Hepatocyte (in vitro differentiated cells): Measurements from ENCODE around the gene NSUN7. TPM values are rescaled to one million over a fixed set of nuclear protein-coding genes. Genes with fewer than 3 reads are reported as not detected.

Experiments
- DNase-seq: peaks from one replicate; pipeline ENCODE4 v3.0.0-alpha.2; 2016; ENCODE audit warnings: low spot score
- H2AFZ ChIP-seq: fragments of 200-600 bp; sonication (generic); 2 replicates; pipeline ENCODE4 v1.6.0; 2016; ENCODE audit warnings: antibody characterized with exemption, mild to moderate bottlenecking
- H3K27ac ChIP-seq: fragments of 200-600 bp; sonication (generic); 2 replicates; pipeline ENCODE4 v1.5.1; 2016; ENCODE audit warnings: mild to moderate bottlenecking
- H3K27me3 ChIP-seq: fragments of 200-600 bp; sonication (generic); 2 replicates; pipeline ENCODE4 v1.6.1; 2016
- H3K36me3 ChIP-seq: fragments of 200-600 bp; sonication (generic); replicated peaks from 2 replicates; pipeline ENCODE4 v1.5.1; 2016; ENCODE audit warnings: low read depth; ENCODE audit not compliant: insufficient read depth
- H3K4me1 ChIP-seq: fragments of 200-600 bp; sonication (generic); 2 replicates; pipeline ENCODE4 v1.5.1; 2016; ENCODE audit warnings: mild to moderate bottlenecking, moderate library complexity; ENCODE audit not compliant: insufficient read depth
- H3K4me2 ChIP-seq: fragments of 200-600 bp; sonication (generic); 2 replicates; pipeline ENCODE4 v1.6.0; 2016
- H3K4me3 ChIP-seq: fragments of 200-600 bp; sonication (generic); 2 replicates; pipeline ENCODE4 v1.5.1; 2016; ENCODE audit warnings: mild to moderate bottlenecking
- H3K79me2 ChIP-seq: fragments of 200-600 bp; sonication (generic); 2 replicates; pipeline ENCODE4 v1.6.0; 2017; ENCODE audit warnings: mild to moderate bottlenecking
- H3K9me2 ChIP-seq: fragments of 200-600 bp; sonication (generic); replicated peaks from 2 replicates; pipeline ENCODE4 v1.6.0; 2017; ENCODE audit warnings: mild to moderate bottlenecking; ENCODE audit not compliant: insufficient read depth
- H3K9me3 ChIP-seq: fragments of 200-600 bp; sonication (generic); 2 replicates; pipeline ENCODE4 v1.5.1; 2016; ENCODE audit warnings: low read depth, mild to moderate bottlenecking
- H4K20me1 ChIP-seq: fragments of 200-600 bp; sonication (generic); 2 replicates; pipeline ENCODE4 v1.6.0; 2016; ENCODE audit warnings: mild to moderate bottlenecking; ENCODE audit not compliant: insufficient read depth, poor library complexity, severe bottlenecking
- CTCF ChIP-seq: fragments of 200-600 bp; sonication (generic); IDR thresholded peaks from 2 replicates; pipeline ENCODE4 v1.5.1; 2016; ENCODE audit warnings: antibody characterized with exemption, mild to moderate bottlenecking; ENCODE audit not compliant: poor library complexity
- EZH2 ChIP-seq: fragments of 200-600 bp; sonication (generic); IDR thresholded peaks from 2 replicates; pipeline ENCODE4 v1.6.1; 2016; ENCODE audit warnings: antibody characterized with exemption, mild to moderate bottlenecking, borderline replicate concordance
- EZH2phosphoT487 ChIP-seq: fragments of 200-600 bp; sonication (generic); IDR thresholded peaks from one replicate; pipeline ENCODE4 v1.6.1; 2018; ENCODE audit warnings: antibody characterized with exemption, mild to moderate bottlenecking, low read depth, moderate library complexity; ENCODE audit not compliant: unreplicated experiment, severe bottlenecking
- WGBS: methylation state at CpG from one replicate; pipeline ENCODE4 v1.1.6; 2016; ENCODE audit warnings: low lambda C conversion rate; ENCODE audit errors: missing lambda C conversion rate; 5-methylcytosine and 5-hydroxymethylcytosine counted together
- polyA plus RNA-seq: library from polyadenylated mRNA; unstranded; fragments of >200 nt; fragmentation: Nextera tagmentation; extraction: Ambion mirVana; gene quantifications from 2 replicates; pipeline ENCODE4 v1.2.1, GENCODE V29; 2016
- total RNA-seq: library from RNA; depleted of rRNA; stranded (reverse); fragments of >200 nt; gene quantifications from 2 replicates; pipeline ENCODE4 v1.2.3, GENCODE V29; 2014

NSUN7 gene
- total and polyA plus RNA-seq, 2 experiments from 2014 or later: 4.6 to 8.0 TPM

GRCh38 chr4:40843696-40844095 is 93.9 kb downstream of the NSUN7 start:
- no peaks in the 10 kb centered on the region for H4K20me1 ChIP-seq
- no peak overlapping the region for H3K4me3 ChIP-seq
- no peaks in the 10 kb centered on the region for H3K9me2 ChIP-seq
- H3K27ac ChIP-seq: no peak overlapping the region
- no peak overlapping the region for H2AFZ ChIP-seq
- no peaks in the 10 kb centered on the region for H3K4me1 ChIP-seq
- H3K27me3 ChIP-seq: no peaks in the 10 kb centered on the region
- H3K4me2 ChIP-seq: no peak overlapping the region
- TF ChIP-seq EZH2: no peak
- no peak for TF ChIP-seq CTCF
- TF ChIP-seq EZH2phosphoT487: no peak
- no peak for DNase-seq
- H3K36me3 ChIP-seq: no peaks in the 10 kb centered on the region
- WGBS: 81% methylated on average over 1 of the region's 1 CpG
- no peaks in the 10 kb centered on the region for H3K9me3 ChIP-seq
- no peaks in the 10 kb centered on the region for H3K79me2 ChIP-seq

DNA sequence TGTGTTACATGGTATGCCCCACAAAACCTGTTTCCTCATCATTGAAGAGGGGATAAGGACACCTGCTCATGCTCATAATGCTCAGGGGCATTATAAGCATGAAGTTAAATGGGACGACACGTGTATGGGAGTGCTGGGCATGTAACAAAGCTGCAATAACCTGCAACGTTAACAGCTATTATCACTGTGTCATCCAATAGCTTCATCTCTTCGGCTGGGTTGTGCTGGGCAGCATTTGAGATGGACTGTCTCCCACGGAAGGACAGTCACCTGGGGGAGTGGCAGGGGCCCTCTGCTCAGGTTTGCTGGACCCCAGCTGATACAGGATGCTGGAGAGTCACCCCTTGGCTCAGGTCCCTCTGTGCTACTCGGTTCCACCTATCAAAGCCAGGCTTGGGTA is 94.5 kb downstream of the NSUN7 start:
- Histone ChIP-seq H3K79me2 (no peaks in the 10 kb centered on the region), H3K9me3 (no peaks in the 10 kb centered on the region), H3K4me2 (no peak overlapping the region), H3K27me3 (no peaks in the 10 kb centered on the region), H3K27ac (no peak overlapping the region), H4K20me1 (no peaks in the 10 kb centered on the region), H3K9me2 (no peaks in the 10 kb centered on the region), H3K4me3 (no peak overlapping the region), H3K36me3 (no peaks in the 10 kb centered on the region), H3K4me1 (no peaks in the 10 kb centered on the region), H2AFZ (no peak overlapping the region)
- 87% methylated on average over 6 of the region's 6 CpGs for WGBS
- no peak for DNase-seq
- TF ChIP-seq CTCF (no peak), EZH2 (no peak), EZH2phosphoT487 (no peak)

DNA sequence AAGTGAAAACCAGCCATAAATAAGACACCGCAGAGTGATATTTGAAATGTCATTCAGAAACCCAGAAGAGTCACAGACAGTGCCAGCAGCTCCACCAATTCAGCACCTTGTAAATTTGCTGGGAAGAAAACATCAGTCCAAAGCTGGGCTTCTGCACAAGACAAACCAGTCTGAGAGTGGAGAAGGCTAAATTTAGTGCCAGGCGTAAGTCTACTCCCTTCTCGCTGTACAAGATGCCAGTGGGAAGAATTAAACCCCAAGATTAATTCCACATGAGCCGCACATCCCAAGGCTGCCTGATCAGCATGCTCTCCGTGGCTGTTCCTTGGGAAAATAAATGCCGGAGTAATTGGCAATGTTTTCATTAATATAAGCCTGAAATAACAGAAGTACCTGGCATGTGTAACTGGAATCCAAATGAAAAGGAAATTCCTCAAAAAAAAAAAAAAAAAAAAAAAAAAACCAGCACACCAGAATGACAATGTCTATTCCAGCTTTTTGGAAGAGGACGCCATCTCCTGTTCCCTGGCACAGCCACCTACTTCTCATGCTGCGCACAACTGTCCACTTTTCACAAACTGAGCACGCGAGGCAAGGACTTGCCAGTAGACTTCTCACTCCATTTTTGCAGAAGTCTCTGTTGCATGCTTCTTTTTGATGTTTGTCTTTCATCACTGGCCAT is 95.5 kb downstream of the NSUN7 start:
- Histone ChIP-seq H3K9me3 (no peaks in the 10 kb centered on the region), H2AFZ (no peak overlapping the region), H3K9me2 (no peaks in the 10 kb centered on the region), H3K27ac (no peak overlapping the region), H3K4me3 (no peak overlapping the region), H3K79me2 (no peaks in the 10 kb centered on the region), H3K36me3 (no peaks in the 10 kb centered on the region), H3K27me3 (no peaks in the 10 kb centered on the region), H3K4me1 (no peaks in the 10 kb centered on the region), H4K20me1 (no peaks in the 10 kb centered on the region), H3K4me2 (no peak overlapping the region)
- 76% methylated on average over 10 of the region's 10 CpGs for WGBS
- TF ChIP-seq EZH2: no peak
- no peak for TF ChIP-seq CTCF
- TF ChIP-seq EZH2phosphoT487: no peak
- DNase-seq: no peak

DNA sequence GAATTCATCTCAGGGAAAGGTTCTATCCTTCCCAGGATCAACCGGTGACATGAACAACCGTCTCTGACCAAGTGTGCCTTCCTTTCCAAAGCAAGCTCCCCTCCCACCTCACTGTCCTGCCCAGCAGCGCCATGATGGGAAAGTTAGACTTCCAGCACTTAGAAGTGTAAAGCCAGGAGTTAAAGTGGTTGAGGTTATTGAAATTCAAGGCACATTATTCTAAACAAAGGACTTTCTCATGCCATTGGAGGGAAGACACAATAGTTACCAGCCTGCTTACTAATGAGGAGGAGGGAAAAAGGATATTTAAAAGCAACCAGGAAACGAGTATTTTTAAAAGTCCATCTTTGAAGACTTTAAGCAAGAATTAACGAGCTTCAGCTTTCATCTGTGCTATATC is 96.8 kb downstream of the NSUN7 start:
- TF ChIP-seq CTCF (no peak), EZH2 (no peak), EZH2phosphoT487 (no peak)
- DNase-seq: no peak
- Histone ChIP-seq H3K36me3 (no peaks in the 10 kb centered on the region), H3K27ac (no peak overlapping the region), H3K9me3 (no peaks in the 10 kb centered on the region), H3K4me3 (no peak overlapping the region), H3K9me2 (no peaks in the 10 kb centered on the region), H3K79me2 (no peaks in the 10 kb centered on the region), H4K20me1 (no peaks in the 10 kb centered on the region), H2AFZ (no peak overlapping the region), H3K4me2 (no peak overlapping the region), H3K4me1 (no peaks in the 10 kb centered on the region), H3K27me3 (no peaks in the 10 kb centered on the region)
- 94% methylated on average over 5 of the region's 5 CpGs for WGBS
